ENCODE results near the gene SLC39A12.
A peak's percentile ranks its signal among the peaks of the same experiment; 100 is the strongest.

Gene SLC39A12

DNA sequence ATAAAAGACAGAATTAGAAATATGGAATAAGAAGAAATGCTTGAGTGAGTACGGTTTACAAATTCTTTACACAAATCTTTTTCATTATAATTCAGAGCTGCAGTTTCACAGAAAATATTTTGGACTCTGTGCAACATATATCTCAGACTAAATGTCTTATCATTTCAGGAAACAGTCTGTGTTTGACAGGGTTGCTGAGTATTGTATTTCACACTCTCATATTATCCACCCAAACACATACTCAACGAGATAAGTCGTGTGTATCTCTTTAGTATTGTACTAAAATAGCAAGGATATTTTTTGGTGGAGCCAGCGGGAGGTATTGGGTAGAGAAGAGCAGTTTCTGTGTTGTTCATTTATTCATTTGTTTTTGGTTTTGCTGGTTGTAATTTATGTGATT lies 39.0 kb upstream of the SLC39A12 start:
- TF ChIP-seq, protein P1, sequence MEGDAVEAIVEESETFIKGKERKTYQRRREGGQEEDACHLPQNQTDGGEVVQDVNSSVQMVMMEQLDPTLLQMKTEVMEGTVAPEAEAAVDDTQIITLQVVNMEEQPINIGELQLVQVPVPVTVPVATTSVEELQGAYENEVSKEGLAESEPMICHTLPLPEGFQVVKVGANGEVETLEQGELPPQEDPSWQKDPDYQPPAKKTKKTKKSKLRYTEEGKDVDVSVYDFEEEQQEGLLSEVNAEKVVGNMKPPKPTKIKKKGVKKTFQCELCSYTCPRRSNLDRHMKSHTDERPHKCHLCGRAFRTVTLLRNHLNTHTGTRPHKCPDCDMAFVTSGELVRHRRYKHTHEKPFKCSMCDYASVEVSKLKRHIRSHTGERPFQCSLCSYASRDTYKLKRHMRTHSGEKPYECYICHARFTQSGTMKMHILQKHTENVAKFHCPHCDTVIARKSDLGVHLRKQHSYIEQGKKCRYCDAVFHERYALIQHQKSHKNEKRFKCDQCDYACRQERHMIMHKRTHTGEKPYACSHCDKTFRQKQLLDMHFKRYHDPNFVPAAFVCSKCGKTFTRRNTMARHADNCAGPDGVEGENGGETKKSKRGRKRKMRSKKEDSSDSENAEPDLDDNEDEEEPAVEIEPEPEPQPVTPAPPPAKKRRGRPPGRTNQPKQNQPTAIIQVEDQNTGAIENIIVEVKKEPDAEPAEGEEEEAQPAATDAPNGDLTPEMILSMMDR (IDR thresholded peaks at IDR 0.05; ENCODE audit: low read depth, low read length) = no peak
- peak in 1 of 2 donors; percentile 66 for DNase-seq (ENCODE audit: low read depth in 2 of 2)
- H3K4me3 ChIP-seq (replicated peaks in 1 of 2; ENCODE audit: low read depth in 2 of 2, low read length in 2 of 2) = no peak overlapping the region

DNA sequence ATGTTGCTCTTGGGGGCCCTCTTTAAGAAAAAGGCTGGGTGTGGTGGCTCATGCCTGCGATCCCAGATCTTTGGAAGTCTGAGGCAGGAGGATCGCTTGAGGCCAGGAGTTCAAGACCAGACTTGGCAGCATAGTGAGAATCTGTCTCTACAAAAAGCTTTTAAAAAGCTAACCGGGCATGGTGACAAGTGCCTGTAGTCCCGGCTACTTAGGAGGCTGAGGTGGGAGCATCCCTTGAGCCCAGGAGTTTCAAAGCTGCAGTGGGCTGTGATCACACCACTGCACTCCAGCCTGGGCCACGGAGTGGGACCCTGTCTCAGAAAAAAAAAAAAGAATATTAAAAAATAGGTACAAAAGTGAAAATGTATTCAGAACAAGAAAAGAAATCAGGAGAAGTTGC lies 38.1 kb upstream of the SLC39A12 start:
- DNase-seq (ENCODE audit: low read depth in 2 of 2) = no peak
- H3K4me3 ChIP-seq (replicated peaks in 1 of 2; ENCODE audit: low read depth in 2 of 2, low read length in 2 of 2) = no peak overlapping the region
- TF ChIP-seq, protein P1 (IDR thresholded peaks at IDR 0.05; ENCODE audit: low read depth, low read length) = no peak

DNA sequence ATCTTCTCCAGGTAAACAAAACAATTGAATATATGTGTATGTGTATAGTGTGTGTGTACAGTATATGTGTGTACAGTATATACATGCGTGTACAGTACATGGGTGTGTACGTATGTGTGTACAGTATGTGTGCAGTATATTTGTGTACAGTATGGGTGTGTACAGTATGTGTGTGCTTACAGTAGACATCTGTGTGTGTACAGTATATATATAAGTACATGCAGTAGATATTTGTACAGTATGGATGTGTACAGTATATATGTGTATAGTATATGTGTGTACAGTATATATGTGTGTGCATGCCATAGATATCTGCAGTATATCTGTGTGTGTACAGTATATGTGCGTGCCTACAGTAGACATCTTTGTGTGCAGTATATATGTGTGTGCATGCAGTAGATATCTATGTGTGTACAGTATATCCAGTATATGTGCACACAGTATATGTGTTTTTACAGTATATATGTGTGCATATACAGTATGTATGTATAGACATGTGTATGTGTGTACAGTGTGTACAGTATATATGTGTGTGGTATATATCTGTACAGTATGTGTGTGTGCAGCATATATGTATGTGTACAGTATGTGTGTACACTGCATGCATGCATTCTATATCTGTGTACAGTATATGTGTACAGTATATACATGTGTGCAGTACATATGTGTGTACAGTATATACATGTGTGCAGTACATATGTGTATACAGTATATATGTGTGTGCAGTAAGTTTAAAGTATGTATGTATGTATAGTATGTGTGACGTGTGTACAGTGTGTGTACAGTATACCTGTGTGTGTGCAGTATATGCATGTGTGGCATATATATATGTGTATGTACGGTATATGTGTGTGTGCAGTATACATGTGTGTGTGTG lies 37.3 kb upstream of the SLC39A12 start:
- TF ChIP-seq, protein P1 (IDR thresholded peaks at IDR 0.05; ENCODE audit: low read depth, low read length) = no peak
- no peak for DNase-seq (ENCODE audit: low read depth in 2 of 2)
- H3K4me3 ChIP-seq (replicated peaks in 1 of 2; ENCODE audit: low read depth in 2 of 2, low read length in 2 of 2) = no peak overlapping the region

DNA sequence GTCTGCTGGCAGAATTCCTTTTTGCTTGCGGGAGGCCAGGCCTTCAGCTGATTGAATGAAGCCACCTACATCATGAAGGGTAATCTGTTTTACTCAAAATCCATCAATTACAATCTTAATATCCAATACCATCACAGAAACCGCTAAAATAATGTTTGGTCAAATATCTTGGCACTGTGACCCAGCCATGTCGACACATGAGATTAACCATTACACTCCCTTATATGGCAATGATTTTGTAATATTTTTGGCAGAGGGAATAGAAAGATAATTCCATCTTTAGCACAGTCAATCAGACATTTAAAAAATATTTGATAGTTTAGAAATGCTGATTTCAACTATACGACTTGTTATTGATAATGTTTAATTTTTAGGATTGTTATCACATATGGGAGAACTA lies 36.5 kb upstream of the SLC39A12 start:
- peak in 1 of 2 donors; percentile 48 for DNase-seq (ENCODE audit: low read depth in 2 of 2)
- TF ChIP-seq, protein P1 (IDR thresholded peaks at IDR 0.05; ENCODE audit: low read depth, low read length) = no peak
- no peak overlapping the region for H3K4me3 ChIP-seq (replicated peaks in 1 of 2; ENCODE audit: low read depth in 2 of 2, low read length in 2 of 2)

DNA sequence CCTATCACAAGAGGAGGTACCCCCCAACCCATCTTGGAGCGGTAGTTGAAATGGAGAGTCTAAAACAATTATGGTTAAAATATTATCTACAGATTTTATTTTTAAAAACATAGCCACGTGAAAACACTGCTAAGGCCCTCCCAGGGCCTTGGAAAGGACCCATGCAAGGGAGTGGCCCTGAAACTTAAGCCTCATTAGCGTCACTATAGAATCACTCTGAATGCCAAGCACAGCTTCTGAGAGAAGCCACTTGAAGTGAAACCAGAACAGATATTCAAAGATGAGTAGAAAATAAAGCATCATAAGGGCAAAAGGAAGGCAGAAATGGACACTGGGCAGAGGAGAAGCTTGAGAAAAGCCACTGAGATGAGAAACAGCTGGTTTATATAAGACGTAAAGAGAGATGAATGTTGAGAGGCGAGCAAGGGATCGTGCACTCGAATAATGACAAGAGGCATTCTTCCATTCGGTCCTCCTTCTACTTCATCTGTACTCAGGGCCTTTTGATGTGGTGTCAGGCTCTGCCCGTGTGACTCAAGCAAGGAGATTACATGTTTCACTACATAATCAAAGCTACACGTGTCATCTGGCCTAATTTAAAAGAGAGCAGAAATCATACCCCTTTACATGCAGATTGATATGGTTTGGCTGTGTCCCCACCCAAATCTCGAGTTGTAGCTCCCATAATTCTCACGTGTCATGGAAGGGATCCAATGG lies 33.4 kb upstream of the SLC39A12 start:
- peak in 1 of 2 donors; percentile 17 for DNase-seq (ENCODE audit: low read depth in 2 of 2)
- TF ChIP-seq, protein P1 (IDR thresholded peaks at IDR 0.05; ENCODE audit: low read depth, low read length) = no peak
- no peak overlapping the region for H3K4me3 ChIP-seq (replicated peaks in 1 of 2; ENCODE audit: low read depth in 2 of 2, low read length in 2 of 2)

DNA sequence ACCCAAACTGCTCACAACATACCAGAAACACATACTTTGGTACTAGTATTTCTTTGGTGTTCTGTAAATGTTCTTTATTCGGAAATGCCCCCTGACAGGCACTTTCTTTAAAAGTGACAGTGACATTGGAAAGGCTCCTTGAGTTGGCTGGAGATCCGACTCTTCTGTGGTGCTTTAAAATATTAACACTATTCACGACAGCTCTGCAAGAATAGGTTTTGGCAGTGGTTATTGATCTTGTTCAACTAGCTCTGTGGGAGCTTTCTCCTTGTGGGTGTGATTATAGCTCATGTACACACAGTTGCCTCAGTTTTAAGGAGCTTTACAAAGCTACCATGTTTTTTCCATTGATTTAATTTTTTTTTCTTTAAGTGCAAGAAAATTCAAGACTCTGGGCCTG lies 30.3 kb upstream of the SLC39A12 start:
- no peak for DNase-seq (ENCODE audit: low read depth in 2 of 2)
- TF ChIP-seq, protein P1 (IDR thresholded peaks at IDR 0.05; ENCODE audit: low read depth, low read length) = no peak
- no peak overlapping the region for H3K4me3 ChIP-seq (replicated peaks in 1 of 2; ENCODE audit: low read depth in 2 of 2, low read length in 2 of 2)

Data from cardiac fibroblast (primary cell).